GM12878 (cell line): ENCODE data around the gene FGF19.

Experiments used
- CTCF ChIP-seq, 3 experiments: IDR thresholded peaks in 2 of 3; conservative IDR thresholded peaks in 1 of 3; 2 replicates each; pipeline ENCODE4 v1.5.1; 2011; ENCODE audit warnings: low read depth in 3 of 3, low read length in 3 of 3, mild to moderate bottlenecking in 3 of 3, control low read depth in 2 of 3, moderate library complexity in 2 of 3, inconsistent platforms in 1 of 3, mixed read lengths in 1 of 3; ENCODE audit not compliant: control insufficient read depth in 2 of 3, insufficient read depth in 1 of 3; ENCODE audit errors: extremely low read depth in 1 of 3
- IRF3 ChIP-seq: fragments of 450-650 bp; IDR thresholded peaks from 2 replicates; pipeline ENCODE4 v1.6.1; 2014; ENCODE audit warnings: mild to moderate bottlenecking
- MTA3 ChIP-seq: IDR thresholded peaks from 2 replicates; pipeline ENCODE4 v1.6.1; 2012; ENCODE audit warnings: low read length, inconsistent platforms, borderline replicate concordance
- PKNOX1 ChIP-seq: fragments of 450-650 bp; IDR thresholded peaks from 2 replicates; pipeline ENCODE4 v1.6.1; 2016; ENCODE audit warnings: mild to moderate bottlenecking
- PML ChIP-seq: IDR thresholded peaks from 2 replicates; pipeline ENCODE4 v1.6.1; 2012; ENCODE audit warnings: low read length, inconsistent platforms
- POLR2A ChIP-seq: IDR thresholded peaks from 2 replicates; pipeline ENCODE4 v1.6.1; 2011; ENCODE audit warnings: low read depth, mild to moderate bottlenecking, low read length
- SP1 ChIP-seq: IDR thresholded peaks from one replicate; pipeline ENCODE4 v1.6.1; 2011; ENCODE audit warnings: low read depth, low read length
- SREBF2 ChIP-seq: IDR thresholded peaks from 2 replicates; pipeline ENCODE4 v1.6.1; 2012; ENCODE audit warnings: mild to moderate bottlenecking, low read length
- SUPT20H ChIP-seq: IDR thresholded peaks from 2 replicates; pipeline ENCODE4 v1.6.1; 2011; ENCODE audit warnings: low read depth, mild to moderate bottlenecking, low read length, moderate library complexity, borderline replicate concordance; ENCODE audit not compliant: control insufficient read depth
- TAF1 ChIP-seq: IDR thresholded peaks from 2 replicates; pipeline ENCODE4 v1.6.1; 2011; ENCODE audit warnings: mild to moderate bottlenecking, low read depth, low read length, borderline replicate concordance

- TF ChIP-seq PKNOX1 = no peak
- TF ChIP-seq CTCF (IDR thresholded peaks at IDR 0.05 in 2 of 3, conservative IDR thresholded peaks at IDR 0.05 in 1 of 3; ENCODE audit: control insufficient read depth in 2 of 3, extremely low read depth in 1 of 3, insufficient read depth in 1 of 3, low read depth in 3 of 3, low read length in 3 of 3) = no peak
- TF ChIP-seq POLR2A = no peak
- TF ChIP-seq TAF1 = no peak
- no peak for TF ChIP-seq SUPT20H
- no peak for TF ChIP-seq SREBF2
- TF ChIP-seq IRF3 = no peak
- TF ChIP-seq MTA3 = no peak
- no peak for TF ChIP-seq PML
- no peak for TF ChIP-seq SP1
Observed at GRCh38 chr11:69702239-69702691, 1.6 kb downstream of the FGF19 start.
